Testis (tissue), 2 donors: ENCODE measurements around the gene HOXB7.

Experiments
- CTCF ChIP-seq, 3 experiments: fragments of 450-650 bp in 2 of 3; fragments of 200-600 bp in 1 of 3; sonication (generic) in 1 of 3; IDR thresholded peaks; one replicate each; pipeline ENCODE4 v1.5.1; 2016 to 2019; ENCODE audit warnings: antibody characterized with exemption in 3 of 3, mild to moderate bottlenecking in 2 of 3, moderate library complexity in 1 of 3
- POLR2A ChIP-seq: fragments of 450-650 bp; IDR thresholded peaks from one replicate; pipeline ENCODE4 v1.6.1; 2017; ENCODE audit warnings: antibody characterized with exemption, mild to moderate bottlenecking, moderate library complexity

GRCh38 chr17:48561884-48562810, 48.7 kb downstream of the HOXB7 start:
- TF ChIP-seq POLR2A (no peak), CTCF (IDR thresholded peaks at IDR 0.05) (no peak)
